Mesendoderm (in vitro differentiated cells): ENCODE data around the gene FAM186B. TPM values are rescaled to one million over a fixed set of nuclear protein-coding genes. Genes with fewer than 3 reads are reported as not detected.

ENCODE experiments used
- small RNA-seq: library from polyadenylated mRNA; stranded (forward); fragments of <200 nt; extraction: miRNeasy Mini kit (QIAGEN cat#:217004); gene quantifications from one replicate; pipeline ENCODE3, GENCODE V24; 2013; ENCODE audit not compliant: insufficient read depth

FAM186B gene

Small RNA genes within 50 kb of the gene (small RNA-seq; reads per million reads assigned to genes)
- not detected for gene HIGD1AP9
- gene POLR2KP1 = not detected
- not detected for gene RNU6-834P
